SK-N-MC (cell line): Measurements from ENCODE around the gene GGT6.

Experiments used
- DNase-seq: peaks from one replicate; pipeline ENCODE4 v3.0.0-alpha.2; 2011; ENCODE audit warnings: low read depth, low spot score
- H3K27ac ChIP-seq: fragments of 200-600 bp; sonication (generic); 2 replicates; pipeline ENCODE4 v1.5.1; 2016; ENCODE audit warnings: mixed run types
- H3K36me3 ChIP-seq: fragments of 200-600 bp; sonication (generic); 2 replicates; pipeline ENCODE4 v1.6.1; 2017; ENCODE audit warnings: antibody characterized with exemption, low read length, mixed read lengths; ENCODE audit not compliant: insufficient read depth
- H3K4me3 ChIP-seq: fragments of 200-600 bp; sonication (generic); 2 replicates; pipeline ENCODE4 v1.5.1; 2016
- H3K9ac ChIP-seq: fragments of 200-600 bp; sonication (generic); 2 replicates; pipeline ENCODE4 v1.8.0; 2017; ENCODE audit warnings: mixed run types, mixed read lengths; ENCODE audit not compliant: insufficient read length
- H3K9me3 ChIP-seq: fragments of 200-600 bp; sonication (generic); 2 replicates; pipeline ENCODE4 v1.6.1; 2017; ENCODE audit warnings: low read depth, mild to moderate bottlenecking, antibody characterized with exemption, low read length, moderate library complexity, mixed read lengths
- EZH2 ChIP-seq: fragments of 200-600 bp; sonication (generic); IDR thresholded peaks from one replicate; pipeline ENCODE4 v1.6.1; 2017; ENCODE audit warnings: antibody characterized with exemption
- FOXP2 ChIP-seq: optimal IDR thresholded peaks from 2 replicates; pipeline ENCODE3; 2011; ENCODE audit warnings: mild to moderate bottlenecking, moderate library complexity; ENCODE audit not compliant: insufficient read depth; ENCODE audit errors: extremely low read length, control extremely low read depth
- POLR2AphosphoS5 ChIP-seq: IDR thresholded peaks from 2 replicates; pipeline ENCODE4 v1.6.1; 2012; ENCODE audit warnings: mild to moderate bottlenecking, low read depth, low read length, borderline replicate concordance

Gene GGT6

DNA sequence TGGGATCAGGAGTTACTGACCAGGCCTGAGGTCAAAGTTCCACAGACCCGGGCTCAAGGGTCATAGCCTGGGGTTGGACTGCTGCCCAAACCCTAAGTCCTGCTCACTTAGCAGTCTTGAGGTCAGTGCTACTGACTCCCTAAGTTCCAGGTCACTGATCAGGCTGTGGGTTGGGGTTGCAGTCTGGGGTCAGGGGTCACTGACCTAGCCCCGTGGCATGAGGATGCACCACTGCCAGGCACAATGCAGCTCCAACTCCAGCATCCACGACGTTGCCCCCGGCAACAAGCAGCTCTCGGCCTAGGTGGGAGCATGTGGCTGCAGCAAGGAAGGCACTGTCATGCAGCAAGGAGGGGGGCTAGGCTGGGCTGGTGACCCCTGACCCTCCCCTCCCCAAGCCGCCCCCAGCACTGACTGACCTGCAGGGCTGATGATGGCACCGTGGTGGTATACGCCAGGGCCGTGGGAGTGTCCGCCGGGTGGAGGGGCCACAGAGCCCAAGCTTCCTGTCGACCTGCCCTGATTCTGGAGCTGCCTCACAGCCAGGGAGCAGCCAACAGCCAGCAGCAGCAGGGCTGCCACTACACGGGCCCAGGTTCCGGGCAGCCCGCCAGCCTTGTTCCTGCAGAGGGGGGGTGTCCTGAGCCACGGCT is 1.1 kb downstream of the GGT6 start:
- Histone ChIP-seq H3K9ac (no peak overlapping the region), H3K27ac (no peak overlapping the region), H3K36me3 (peaks cover 1% of the 10 kb centered on the region; the same call in 1 of the 2 replicates), H3K9me3 (no peaks in the 10 kb centered on the region), H3K4me3 (no peak overlapping the region)
- no peak for TF ChIP-seq POLR2AphosphoS5
- TF ChIP-seq EZH2, result no peak
- TF ChIP-seq FOXP2, result no peak
- no peak for DNase-seq

DNA sequence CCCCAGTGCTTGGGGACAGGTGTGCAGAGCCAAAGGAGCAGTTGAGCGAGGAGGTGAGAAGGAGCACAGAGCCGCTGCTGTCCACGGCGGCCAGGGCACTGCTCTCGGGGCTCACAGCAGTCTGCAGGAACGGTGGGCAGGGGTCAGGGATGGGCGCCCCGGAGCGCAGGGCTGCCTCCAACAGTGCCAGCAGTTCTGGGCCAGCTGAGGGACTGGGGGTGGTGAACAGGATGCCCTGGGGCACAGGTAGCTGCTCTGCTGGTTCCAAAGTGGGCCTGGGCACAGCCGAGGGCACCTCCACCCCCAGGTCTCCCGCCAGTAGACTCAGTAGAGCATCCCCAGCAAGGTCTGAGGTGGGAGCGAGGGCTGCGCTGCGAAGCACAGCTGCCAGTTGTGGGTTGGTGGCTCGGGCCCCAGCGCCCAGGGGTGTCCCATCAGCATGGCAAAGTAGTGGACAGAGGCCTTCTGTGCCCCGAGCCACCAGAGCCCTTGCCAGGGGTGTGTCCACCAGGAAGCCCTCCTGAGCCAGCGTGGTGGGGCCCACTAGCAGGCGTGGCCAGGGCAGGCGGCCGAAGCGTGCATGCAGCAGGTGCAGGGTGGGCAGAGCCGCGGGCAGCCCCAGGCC is 1.9 kb downstream of the GGT6 start:
- TF ChIP-seq POLR2AphosphoS5, result no peak
- TF ChIP-seq EZH2, result no peak
- TF ChIP-seq FOXP2, result no peak
- DNase-seq, result no peak

GRCh38 chr17:4557626-4558346 is 2.6 kb downstream of the GGT6 start:
- H3K4me3 ChIP-seq, result no peak overlapping the region
- no peak for DNase-seq
- H3K9me3 ChIP-seq, result no peaks in the 10 kb centered on the region

More for the DNA sequence above, 1.9 kb downstream of the GGT6 start:
- peaks cover 9% of the 10 kb centered on the region for H3K36me3 ChIP-seq
- no peak overlapping the region for H3K4me3 ChIP-seq
- H3K27ac ChIP-seq, result no peak overlapping the region
- no peak overlapping the region for H3K9ac ChIP-seq
- H3K9me3 ChIP-seq, result no peaks in the 10 kb centered on the region

DNA sequence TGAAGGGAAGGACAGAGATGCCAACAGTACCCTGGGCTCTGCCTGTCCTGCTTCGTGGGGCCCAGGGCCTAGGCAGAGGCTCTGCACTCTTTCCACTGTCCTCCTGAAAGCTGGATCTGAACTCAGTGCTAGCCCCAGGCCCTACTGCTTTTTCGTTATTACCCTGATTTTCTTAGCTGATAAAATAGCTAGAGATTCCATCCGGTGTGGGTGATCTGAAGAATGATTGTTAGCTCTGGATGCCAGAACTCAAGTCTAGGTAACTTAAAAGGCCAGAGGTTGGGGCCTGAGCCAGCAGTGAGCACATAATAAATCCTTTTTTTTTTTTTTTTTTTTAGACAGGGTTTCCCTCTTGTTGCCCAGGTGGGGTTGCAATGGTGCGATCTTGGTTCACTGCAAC is 3.4 kb downstream of the GGT6 start:
- H3K9ac ChIP-seq, result no peak overlapping the region
- H3K36me3 ChIP-seq, result peaks cover 24% of the 10 kb centered on the region
- no peak overlapping the region for H3K4me3 ChIP-seq
- H3K27ac ChIP-seq, result no peak overlapping the region
- TF ChIP-seq POLR2AphosphoS5 (no peak), EZH2 (no peak), FOXP2 (no peak)
- no peak for DNase-seq
- H3K9me3 ChIP-seq, result no peaks in the 10 kb centered on the region

More at GRCh38 chr17:4557626-4558346, 2.6 kb downstream of the GGT6 start:
- Histone ChIP-seq H3K27ac (no peak overlapping the region), H3K9ac (no peak overlapping the region), H3K36me3 (peaks cover 16% of the 10 kb centered on the region)
- no peak for TF ChIP-seq POLR2AphosphoS5
- TF ChIP-seq FOXP2, result no peak
- TF ChIP-seq EZH2, result no peak

- H3K9ac ChIP-seq, result peak overlapping the region; percentile 93
- peak overlapping the region; percentile 82 for H3K27ac ChIP-seq
- peak overlapping the region; percentile 99 for H3K4me3 ChIP-seq
- no peaks in the 10 kb centered on the region for H3K9me3 ChIP-seq
- TF ChIP-seq POLR2AphosphoS5 (no peak), FOXP2 (no peak), EZH2 (no peak)
- H3K36me3 ChIP-seq, result peaks cover 32% of the 10 kb centered on the region
- no peak for DNase-seq
Measured at GRCh38 chr17:4555873-4556759, 4.3 kb downstream of the GGT6 start.

- Histone ChIP-seq H3K27ac (peak within 1 kb of the TSS; percentile 82), H3K9me3 (no peaks in the 10 kb centered on the region), H3K4me3 (peak within 1 kb of the TSS; percentile 99), H3K36me3 (peaks cover 41% of the 10 kb centered on the region), H3K9ac (peak within 1 kb of the TSS; percentile 93)
- TF ChIP-seq POLR2AphosphoS5 (peak; percentile 77), FOXP2 (no peak), EZH2 (no peak)
- peak; percentile 35 for DNase-seq
Measured at GRCh38 chr17:4554997-4555799, 5.2 kb downstream of the GGT6 start, which contains the start of gene MYBBP1A. Gene MYBBP1A, minus strand, starts transcription at chr17:4555384. Its CDS starts 60 bp downstream, at chr17:4555324.

- H3K36me3 ChIP-seq, result peaks cover 46% of the 10 kb centered on the region
- H3K27ac ChIP-seq, result 0 out of 2 replicates have a peak overlapping the region, but pooled peaks have one; percentile 25
- TF ChIP-seq EZH2, result no peak
- no peak for TF ChIP-seq FOXP2
- no peak for TF ChIP-seq POLR2AphosphoS5
- no peak for DNase-seq
- H3K4me3 ChIP-seq, result peak overlapping the region; percentile 99
- H3K9me3 ChIP-seq, result no peaks in the 10 kb centered on the region
- peak overlapping the region; percentile 93 for H3K9ac ChIP-seq
Measured at GRCh38 chr17:4554441-4554996, 5.9 kb downstream of the GGT6 start.
